CD14-positive monocyte (primary cell): Measurements from ENCODE around the gene RBM7. TPM values are rescaled to one million over a fixed set of nuclear protein-coding genes. Genes with fewer than 3 reads are reported as not detected.

Experiments used
- DNase-seq, 3 donors: peaks; one replicate each; pipeline ENCODE4 v3.0.0-alpha.2; 2011 to 2022
- H2AFZ ChIP-seq: 2 replicates; pipeline ENCODE4 v1.6.0; 2012; ENCODE audit warnings: mild to moderate bottlenecking, low read depth, low read length, inconsistent platforms; ENCODE audit not compliant: insufficient read depth, poor library complexity, severe bottlenecking
- H3K27ac ChIP-seq, 2 donors: 1 replicate in 1 of 2; 2 replicates in 1 of 2; pipeline ENCODE4 v1.5.1; 2012 to 2013; ENCODE audit warnings: low read length in 2 of 2, control low read depth in 1 of 2, inconsistent platforms in 1 of 2, low read depth in 1 of 2, mild to moderate bottlenecking in 1 of 2
- H3K27me3 ChIP-seq, 2 donors: one replicate each; pipeline versions ENCODE4 v1.6.0 to v1.6.1; 2011 to 2013; ENCODE audit warnings: low read length in 2 of 2; ENCODE audit not compliant: control insufficient read depth in 2 of 2, insufficient read depth in 2 of 2
- H3K36me3 ChIP-seq, 2 donors: replicated peaks in 1 of 2; 1 replicate in 1 of 2; 2 replicates in 1 of 2; pipeline versions ENCODE4 v1.5.1 to v1.6.1; 2012 to 2013; ENCODE audit warnings: low read length in 2 of 2, control low read depth in 1 of 2, inconsistent platforms in 1 of 2, mild to moderate bottlenecking in 1 of 2; ENCODE audit not compliant: insufficient read depth in 2 of 2, control insufficient read depth in 1 of 2
- H3K4me1 ChIP-seq, 2 donors: 1 replicate in 1 of 2; 2 replicates in 1 of 2; pipeline versions ENCODE4 v1.5.1 to v1.6.1; 2012 to 2013; ENCODE audit warnings: low read length in 2 of 2, control low read depth in 1 of 2, inconsistent platforms in 1 of 2, mild to moderate bottlenecking in 1 of 2, moderate library complexity in 1 of 2; ENCODE audit not compliant: insufficient read depth in 2 of 2, control insufficient read depth in 1 of 2
- H3K4me2 ChIP-seq: replicated peaks from 2 replicates; pipeline ENCODE3; 2012; ENCODE audit warnings: low read length, moderate library complexity, mild to moderate bottlenecking; ENCODE audit not compliant: poor library complexity, severe bottlenecking; ENCODE audit errors: extremely low read depth
- H3K4me3 ChIP-seq, 3 experiments: fragments of 200-600 bp in 1 of 3; sonication (generic) in 1 of 3; replicated peaks in 1 of 3; 1 replicate in 2 of 3; 2 replicates in 1 of 3; pipeline ENCODE4 v1.5.1; 2011 to 2013; ENCODE audit warnings: low read length in 3 of 3, mild to moderate bottlenecking in 3 of 3, control low read depth in 2 of 3, low read depth in 2 of 3, inconsistent platforms in 1 of 3, moderate library complexity in 1 of 3
- H3K79me2 ChIP-seq: 2 replicates; pipeline ENCODE4 v1.6.0; 2012; ENCODE audit warnings: mild to moderate bottlenecking, control low read depth, inconsistent platforms, low read length, moderate library complexity; ENCODE audit not compliant: insufficient read depth
- H3K9ac ChIP-seq: 2 replicates; pipeline ENCODE4 v1.6.0; 2017; ENCODE audit warnings: low read length, mild to moderate bottlenecking; ENCODE audit not compliant: insufficient read depth, poor library complexity, severe bottlenecking
- H3K9me3 ChIP-seq, 2 donors: replicated peaks in 1 of 2; 1 replicate in 1 of 2; 2 replicates in 1 of 2; pipeline versions ENCODE4 v1.5.1 to v1.6.1; 2012 to 2013; ENCODE audit warnings: low read length in 2 of 2, control low read depth in 1 of 2; ENCODE audit not compliant: control insufficient read depth in 1 of 2, insufficient read depth in 1 of 2
- H4K20me1 ChIP-seq: 2 replicates; pipeline ENCODE4 v1.6.0; 2012; ENCODE audit warnings: mild to moderate bottlenecking, low read length, control low read depth, moderate library complexity; ENCODE audit not compliant: insufficient read depth
- H3K27ac Mint-ChIP-seq, 7 donors: one replicate each; pipeline ENCODE4 v1.8.0; 2020; ENCODE audit warnings: mild to moderate bottlenecking in 7 of 7, mixed read lengths in 7 of 7, moderate library complexity in 6 of 7, inconsistent platforms in 2 of 7
- H3K27me3 Mint-ChIP-seq, 3 donors: one replicate each; pipeline ENCODE4 v1.8.0; 2021 to 2022; ENCODE audit warnings: low read depth in 3 of 3, mild to moderate bottlenecking in 3 of 3, mixed read lengths in 3 of 3, moderate library complexity in 3 of 3, inconsistent platforms in 1 of 3
- H3K36me3 Mint-ChIP-seq, 2 donors: one replicate each; pipeline ENCODE4 v1.8.0; 2020; ENCODE audit warnings: mixed read lengths in 2 of 2, inconsistent platforms in 1 of 2, mild to moderate bottlenecking in 1 of 2
- H3K4me1 Mint-ChIP-seq: one replicate; pipeline ENCODE4 v1.8.0; 2020; ENCODE audit warnings: mild to moderate bottlenecking, mixed read lengths
- H3K4me3 Mint-ChIP-seq, 2 donors: one replicate each; pipeline ENCODE4 v1.8.0; 2020; ENCODE audit warnings: mild to moderate bottlenecking in 2 of 2, mixed read lengths in 2 of 2, moderate library complexity in 1 of 2
- H3K9me3 Mint-ChIP-seq, 7 donors: one replicate each; pipeline ENCODE4 v1.8.0; 2020 to 2022; ENCODE audit warnings: mixed read lengths in 7 of 7, mild to moderate bottlenecking in 6 of 7, moderate library complexity in 6 of 7, inconsistent platforms in 2 of 7
- WGBS: methylation state at CpG from one replicate; pipeline ENCODE4 v1.1.5; 2013; ENCODE audit warnings: missing lambda C conversion rate; ENCODE audit not compliant: insufficient coverage; 5-methylcytosine and 5-hydroxymethylcytosine counted together
- intact Hi-C, 2 donors: fragments of 100-400 bp; cut with micrococcal nuclease; formaldehyde crosslinking; loops; one replicate each; pipeline versions ENCODE4 v1.15.0 to v1.15.1; 2023
- polyA plus RNA-seq, 3 donors: library from polyadenylated mRNA; depleted of rRNA in 1 of 3; unstranded in 2 of 3; stranded (reverse) in 1 of 3; fragments of 300-500 nt in 2 of 3; fragments of >200 nt in 1 of 3; fragmentation: Illumina TruSeq in 2 of 3; gene quantifications; 1 replicate in 2 of 3; 2 replicates in 1 of 3; pipeline ENCODE4 v1.2.3, GENCODE V29; 2012 to 2021
- TF ChIP-seq, protein P1 (sequence below): fragments of 200-600 bp; IDR thresholded peaks from one replicate; pipeline ENCODE4 v1.8.0; 2022; ENCODE audit warnings: antibody characterized with exemption, mild to moderate bottlenecking

The RBM7 gene
- polyA plus RNA-seq, 3 donors: 27.3 to 36.3 (median 32.4) TPM

DNA sequence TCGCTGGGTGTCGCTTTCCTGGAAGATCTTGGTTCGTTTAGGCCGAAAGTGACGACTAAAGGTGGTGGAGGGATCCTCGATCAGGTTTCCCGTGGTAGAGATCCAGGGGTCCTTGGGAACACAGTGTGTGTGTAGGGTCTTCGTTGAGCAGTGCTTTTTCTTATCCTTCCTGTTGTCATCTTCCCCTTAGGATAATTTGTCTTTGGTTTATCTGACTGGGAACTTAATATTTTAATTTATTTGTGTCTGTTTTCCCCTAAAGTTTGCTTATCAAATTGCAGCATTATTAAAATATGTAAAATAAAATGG lies 403 bp downstream of the RBM7 start:
- H3K4me1 ChIP-seq: peaks cover 26 to 45% of the 10 kb centered on the region in 2 donors
- no peak for DNase-seq
- intact Hi-C loops: loop anchor here in 1 of 2 donors (10.0 kb wide), 1 partner anchor 526 kb away; the partner anchor contains the start of gene USP28
- peaks cover 9% of the 10 kb centered on the region for H4K20me1 ChIP-seq
- H3K79me2 ChIP-seq: peaks cover 70% of the 10 kb centered on the region
- H3K27me3 Mint-ChIP-seq: no peaks in the 10 kb centered on the region
- peaks cover 42% of the 10 kb centered on the region for H3K4me1 Mint-ChIP-seq
- H3K9ac ChIP-seq: peak overlapping the region; percentile 96
- TF ChIP-seq, protein P1, sequence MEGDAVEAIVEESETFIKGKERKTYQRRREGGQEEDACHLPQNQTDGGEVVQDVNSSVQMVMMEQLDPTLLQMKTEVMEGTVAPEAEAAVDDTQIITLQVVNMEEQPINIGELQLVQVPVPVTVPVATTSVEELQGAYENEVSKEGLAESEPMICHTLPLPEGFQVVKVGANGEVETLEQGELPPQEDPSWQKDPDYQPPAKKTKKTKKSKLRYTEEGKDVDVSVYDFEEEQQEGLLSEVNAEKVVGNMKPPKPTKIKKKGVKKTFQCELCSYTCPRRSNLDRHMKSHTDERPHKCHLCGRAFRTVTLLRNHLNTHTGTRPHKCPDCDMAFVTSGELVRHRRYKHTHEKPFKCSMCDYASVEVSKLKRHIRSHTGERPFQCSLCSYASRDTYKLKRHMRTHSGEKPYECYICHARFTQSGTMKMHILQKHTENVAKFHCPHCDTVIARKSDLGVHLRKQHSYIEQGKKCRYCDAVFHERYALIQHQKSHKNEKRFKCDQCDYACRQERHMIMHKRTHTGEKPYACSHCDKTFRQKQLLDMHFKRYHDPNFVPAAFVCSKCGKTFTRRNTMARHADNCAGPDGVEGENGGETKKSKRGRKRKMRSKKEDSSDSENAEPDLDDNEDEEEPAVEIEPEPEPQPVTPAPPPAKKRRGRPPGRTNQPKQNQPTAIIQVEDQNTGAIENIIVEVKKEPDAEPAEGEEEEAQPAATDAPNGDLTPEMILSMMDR: no peak
- peaks cover 11 to 34% of the 10 kb centered on the region in 2 donors for H3K36me3 ChIP-seq
- peak overlapping the region; percentile 99 to 100 (median 100) for H3K27ac Mint-ChIP-seq
- peak overlapping the region; percentile 76 for H3K4me2 ChIP-seq
- 0% methylated on average over 6 of the region's 8 CpGs for WGBS
- H3K27ac ChIP-seq: peak overlapping the region; percentile 99
- H3K9me3 Mint-ChIP-seq: no peaks in the 10 kb centered on the region
- peaks cover 24 to 32% of the 10 kb centered on the region in 2 donors for H3K36me3 Mint-ChIP-seq
- no peaks in the 10 kb centered on the region for H3K27me3 ChIP-seq
- H3K4me3 ChIP-seq: peak overlapping the region; percentile 77 to 90 (median 85)
- peak overlapping the region; percentile 91 to 96 for H3K4me3 Mint-ChIP-seq
- peak overlapping the region; percentile 83 for H2AFZ ChIP-seq
- no peaks in the 10 kb centered on the region for H3K9me3 ChIP-seq

DNA sequence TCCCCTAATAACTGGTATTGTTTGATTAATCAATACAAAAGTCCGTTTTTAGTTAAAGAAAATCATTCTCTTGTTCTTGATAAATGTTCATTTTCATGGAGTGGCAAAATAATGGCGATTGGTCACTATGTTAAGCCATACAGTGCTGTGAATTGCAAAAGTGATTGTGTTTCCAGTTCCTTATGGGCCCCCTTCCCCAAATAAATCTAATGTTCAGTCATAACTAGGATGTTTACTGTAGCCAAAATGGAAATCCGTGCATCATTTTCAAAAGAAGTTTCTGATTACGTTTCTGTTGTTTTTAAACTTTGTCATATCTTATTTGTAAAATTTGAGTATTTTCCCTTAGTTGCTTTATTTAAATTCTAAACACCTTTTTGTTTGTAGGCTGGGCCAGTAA lies 845 bp downstream of the RBM7 start:
- H3K27ac Mint-ChIP-seq: peak overlapping the region; percentile 99 to 100 (median 100)
- Histone ChIP-seq H3K36me3 (peaks cover 15 to 38% of the 10 kb centered on the region in 2 donors), H2AFZ (peak overlapping the region; percentile 83), H3K9ac (peak overlapping the region; percentile 96), H3K4me2 (peak overlapping the region; percentile 76), H3K27ac (peak overlapping the region; percentile 99), H3K27me3 (no peaks in the 10 kb centered on the region), H4K20me1 (peaks cover 13% of the 10 kb centered on the region), H3K9me3 (no peaks in the 10 kb centered on the region), H3K79me2 (peaks cover 75% of the 10 kb centered on the region), H3K4me1 (peaks cover 26 to 45% of the 10 kb centered on the region in 2 donors), H3K4me3 (peak overlapping the region; percentile 77 to 90 (median 85))
- H3K36me3 Mint-ChIP-seq: peaks cover 28 to 36% of the 10 kb centered on the region in 2 donors
- intact Hi-C loops: loop anchor here in 1 of 2 donors (10.0 kb wide), 1 partner anchor 527 kb away; the partner anchor contains the start of gene USP28
- H3K4me3 Mint-ChIP-seq: peak overlapping the region; percentile 91 to 96
- peaks cover 42% of the 10 kb centered on the region for H3K4me1 Mint-ChIP-seq
- WGBS: no CpG with 5 or more reads among the region's 4 CpGs
- peak; percentile 24 to 46 (median 45) for DNase-seq
- H3K9me3 Mint-ChIP-seq: no peaks in the 10 kb centered on the region
- TF ChIP-seq, protein P1: no peak
- H3K27me3 Mint-ChIP-seq: no peaks in the 10 kb centered on the region
